Adipocyte (in vitro differentiated cells): ENCODE measurements around the gene IGFBP2.
A peak's percentile ranks its signal among the peaks of the same experiment; 100 is the strongest.

Experiments
- DNase-seq: peaks from one replicate; pipeline ENCODE4 v3.0.0-alpha.2; 2015; ENCODE audit warnings: low read depth
- H3K27me3 ChIP-seq: replicated peaks from 2 replicates; pipeline ENCODE4 v1.7.0; 2013; ENCODE audit warnings: mild to moderate bottlenecking, low read length, moderate library complexity; ENCODE audit not compliant: control insufficient read depth, insufficient read depth
- H3K36me3 ChIP-seq: 2 replicates; pipeline ENCODE4 v1.7.0; 2013; ENCODE audit warnings: low read length, mild to moderate bottlenecking, moderate library complexity; ENCODE audit not compliant: control insufficient read depth, insufficient read depth, severe bottlenecking
- H3K4me1 ChIP-seq: 2 replicates; pipeline ENCODE4 v1.7.0; 2013; ENCODE audit warnings: mild to moderate bottlenecking, low read length, moderate library complexity; ENCODE audit not compliant: control insufficient read depth, insufficient read depth
- H3K4me3 ChIP-seq: 2 replicates; pipeline ENCODE4 v1.7.0; 2013; ENCODE audit warnings: mild to moderate bottlenecking, low read length, moderate library complexity
- H3K9ac ChIP-seq: 2 replicates; pipeline ENCODE4 v1.7.0; 2013; ENCODE audit warnings: mild to moderate bottlenecking, low read length, moderate library complexity
- H3K9me3 ChIP-seq: 2 replicates; pipeline ENCODE4 v1.7.0; 2013; ENCODE audit warnings: mild to moderate bottlenecking, low read length, moderate library complexity; ENCODE audit not compliant: control insufficient read depth

The IGFBP2 gene

GRCh38 chr2:216632952-216633615 is at the start of gene IGFBP2:
Gene IGFBP2 (plus strand): TSS chr2:216633420. CDS start chr2:216633524, 104 bp downstream.
- H3K4me3 ChIP-seq, result peak within 1 kb of the TSS; percentile 60
- peaks cover 23% of the 10 kb centered on the region for H3K27me3 ChIP-seq
- DNase-seq, result peak; percentile 88
- peaks cover 23% of the 10 kb centered on the region for H3K4me1 ChIP-seq
- no peaks in the 10 kb centered on the region for H3K36me3 ChIP-seq
- H3K9ac ChIP-seq, result no peak within 1 kb of the TSS
- no peaks in the 10 kb centered on the region for H3K9me3 ChIP-seq

GRCh38 chr2:216583606-216584005 is 49.6 kb upstream of the IGFBP2 start:
- H3K4me1 ChIP-seq, result no peaks in the 10 kb centered on the region
- no peak overlapping the region for H3K9ac ChIP-seq
- DNase-seq, result no peak
- H3K4me3 ChIP-seq, result no peak overlapping the region
- H3K27me3 ChIP-seq, result peaks cover 40% of the 10 kb centered on the region
- peaks cover 4% of the 10 kb centered on the region for H3K9me3 ChIP-seq
- H3K36me3 ChIP-seq, result no peaks in the 10 kb centered on the region

GRCh38 chr2:216584112-216584511 is 49.1 kb upstream of the IGFBP2 start:
- Histone ChIP-seq H3K4me1 (no peaks in the 10 kb centered on the region), H3K36me3 (no peaks in the 10 kb centered on the region), H3K27me3 (peaks cover 40% of the 10 kb centered on the region), H3K9ac (no peak overlapping the region), H3K4me3 (no peak overlapping the region), H3K9me3 (peaks cover 4% of the 10 kb centered on the region)
- DNase-seq, result no peak

- Histone ChIP-seq H3K36me3 (no peaks in the 10 kb centered on the region), H3K9ac (no peak overlapping the region), H3K4me1 (no peaks in the 10 kb centered on the region), H3K9me3 (peaks cover 4% of the 10 kb centered on the region), H3K27me3 (peaks cover 36% of the 10 kb centered on the region), H3K4me3 (no peak overlapping the region)
- no peak for DNase-seq
These were observed 47.8 kb upstream of the IGFBP2 start for GRCh38 chr2:216585441-216585840.

- Histone ChIP-seq H3K9ac (no peak overlapping the region), H3K9me3 (peaks cover 4% of the 10 kb centered on the region), H3K4me3 (no peak overlapping the region), H3K36me3 (no peaks in the 10 kb centered on the region), H3K27me3 (peaks cover 17% of the 10 kb centered on the region), H3K4me1 (no peaks in the 10 kb centered on the region)
- DNase-seq, result no peak
These were observed 44.1 kb upstream of the IGFBP2 start for GRCh38 chr2:216588861-216589710.

- no peak overlapping the region for H3K9ac ChIP-seq
- no peaks in the 10 kb centered on the region for H3K36me3 ChIP-seq
- no peak overlapping the region for H3K4me3 ChIP-seq
- H3K4me1 ChIP-seq, result no peaks in the 10 kb centered on the region
- peaks cover 15% of the 10 kb centered on the region for H3K27me3 ChIP-seq
- peaks cover 4% of the 10 kb centered on the region for H3K9me3 ChIP-seq
- peak; percentile 36 for DNase-seq
These were observed 43.4 kb upstream of the IGFBP2 start for GRCh38 chr2:216589791-216590190.

- H3K27me3 ChIP-seq, result peaks cover 8% of the 10 kb centered on the region
- H3K36me3 ChIP-seq, result no peaks in the 10 kb centered on the region
- H3K9ac ChIP-seq, result no peak overlapping the region
- peak; percentile 56 for DNase-seq
- H3K9me3 ChIP-seq, result no peaks in the 10 kb centered on the region
- no peak overlapping the region for H3K4me3 ChIP-seq
- H3K4me1 ChIP-seq, result no peaks in the 10 kb centered on the region
These were observed 42.4 kb upstream of the IGFBP2 start for GRCh38 chr2:216590780-216591179.

GRCh38 chr2:216591480-216591879 is 41.7 kb upstream of the IGFBP2 start:
- DNase-seq, result no peak
- peaks cover 5% of the 10 kb centered on the region for H3K4me1 ChIP-seq
- H3K9me3 ChIP-seq, result no peaks in the 10 kb centered on the region
- no peaks in the 10 kb centered on the region for H3K36me3 ChIP-seq
- H3K9ac ChIP-seq, result no peak overlapping the region
- H3K27me3 ChIP-seq, result peaks cover 8% of the 10 kb centered on the region
- no peak overlapping the region for H3K4me3 ChIP-seq

- Histone ChIP-seq H3K27me3 (peaks cover 8% of the 10 kb centered on the region), H3K4me3 (no peak overlapping the region), H3K9me3 (no peaks in the 10 kb centered on the region), H3K9ac (no peak overlapping the region), H3K36me3 (no peaks in the 10 kb centered on the region), H3K4me1 (peaks cover 17% of the 10 kb centered on the region)
- peak; percentile 41 for DNase-seq
These were observed 39.1 kb upstream of the IGFBP2 start for GRCh38 chr2:216594081-216594480.

GRCh38 chr2:216596236-216596979 is 36.8 kb upstream of the IGFBP2 start:
- peak; percentile 96 for DNase-seq
- peak overlapping the region; percentile 5 for H3K9ac ChIP-seq
- H3K36me3 ChIP-seq, result no peaks in the 10 kb centered on the region
- H3K4me1 ChIP-seq, result peaks cover 17% of the 10 kb centered on the region
- no peaks in the 10 kb centered on the region for H3K9me3 ChIP-seq
- peaks cover 11% of the 10 kb centered on the region for H3K27me3 ChIP-seq
- H3K4me3 ChIP-seq, result peak overlapping the region; percentile 28

- Histone ChIP-seq H3K27me3 (peaks cover 15% of the 10 kb centered on the region), H3K9ac (no peak overlapping the region), H3K4me1 (peaks cover 17% of the 10 kb centered on the region), H3K4me3 (no peak overlapping the region), H3K36me3 (no peaks in the 10 kb centered on the region), H3K9me3 (no peaks in the 10 kb centered on the region)
- DNase-seq, result peak; percentile 33
These were observed 36.2 kb upstream of the IGFBP2 start for GRCh38 chr2:216596980-216597509.
